HG03469 (cell line): ENCODE results near the gene SV2C.
"Not testable (repeated sequence)": the region's sequence is repeated elsewhere in the genome, so short reads cannot be mapped to it uniquely, and the experiment has no call there.

Experiments
- ATAC-seq: cut with Tn5 transposase; IDR thresholded peaks from one replicate; pipeline ENCODE4 v1.9.1; 2021; ENCODE audit warnings: mild to moderate bottlenecking, moderate library complexity, moderate number of reproducible peaks; ENCODE audit not compliant: unreplicated experiment

SV2C gene

DNA sequence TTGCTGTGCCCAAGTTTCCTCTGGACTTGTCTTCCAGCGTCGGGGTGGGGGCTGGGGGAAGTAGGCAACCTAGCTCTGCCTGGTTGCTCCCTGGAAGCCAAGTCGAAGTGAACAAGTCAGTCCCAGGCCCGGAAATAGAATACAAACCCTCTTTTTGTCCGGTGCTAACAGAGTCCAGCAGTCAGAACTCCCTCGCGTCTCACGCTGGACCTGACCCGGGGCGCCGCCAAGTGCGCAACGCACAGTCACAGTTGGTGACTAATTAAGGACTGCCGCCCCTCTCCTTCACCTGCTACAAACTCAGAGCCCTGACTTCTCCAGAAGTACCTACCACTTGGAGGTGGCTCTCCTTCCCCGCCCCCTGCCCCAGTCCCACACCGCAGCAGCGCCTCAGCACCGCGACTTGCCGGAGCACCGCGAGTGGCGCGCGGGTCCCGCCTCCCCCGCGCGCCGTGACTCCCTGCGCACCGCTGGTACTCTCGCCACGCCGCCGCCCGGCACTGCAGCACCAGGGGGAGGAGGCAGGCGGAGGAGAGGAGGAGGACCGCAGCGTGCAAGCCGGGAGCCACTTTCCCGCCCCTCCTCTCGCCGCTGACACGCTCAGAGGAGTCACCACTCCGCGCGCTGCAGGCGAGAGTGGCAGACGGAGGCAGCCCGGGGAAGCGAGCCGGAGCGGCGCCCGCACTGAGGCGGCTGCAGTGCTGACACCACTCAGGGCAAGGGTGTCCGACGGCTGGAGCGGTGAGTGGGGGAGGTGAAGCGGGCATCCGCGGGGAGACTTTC, at the start of gene SV2C:
Gene SV2C (plus strand): TSS at position 612 of the 783 bp plus-strand sequence. CDS start 48,368 bp downstream, outside the sequence.
- no peak for ATAC-seq

GRCh38 chr5:76037736-76038151, 45.4 kb upstream of the SV2C start:
- ATAC-seq: not testable (repeated sequence)

GRCh38 chr5:76038212-76038611, 45.0 kb upstream of the SV2C start:
- ATAC-seq: no peak

DNA sequence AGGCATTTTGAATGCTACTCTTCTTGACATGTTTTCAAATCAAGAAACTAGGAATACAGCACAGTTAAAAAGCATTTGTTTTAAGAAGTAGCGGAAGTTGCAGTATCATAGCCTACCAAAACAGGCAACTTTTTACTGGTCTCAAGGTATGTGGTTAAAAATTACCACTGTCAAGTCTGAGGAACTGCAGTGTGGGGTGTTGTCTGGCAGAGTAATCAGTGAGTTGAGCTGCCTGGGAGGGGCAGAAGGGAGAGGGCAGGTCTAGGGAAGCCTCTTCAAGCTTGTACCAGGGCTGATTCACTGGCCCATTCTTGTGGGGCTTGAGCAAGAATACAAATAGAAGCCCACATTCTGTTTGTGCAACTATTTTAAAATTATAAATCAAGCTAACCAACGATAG, 42.4 kb upstream of the SV2C start:
- ATAC-seq: no peak

GRCh38 chr5:76041863-76042262, 41.3 kb upstream of the SV2C start:
- ATAC-seq: no peak

GRCh38 chr5:76046741-76047140, 36.4 kb upstream of the SV2C start:
- no peak for ATAC-seq

DNA sequence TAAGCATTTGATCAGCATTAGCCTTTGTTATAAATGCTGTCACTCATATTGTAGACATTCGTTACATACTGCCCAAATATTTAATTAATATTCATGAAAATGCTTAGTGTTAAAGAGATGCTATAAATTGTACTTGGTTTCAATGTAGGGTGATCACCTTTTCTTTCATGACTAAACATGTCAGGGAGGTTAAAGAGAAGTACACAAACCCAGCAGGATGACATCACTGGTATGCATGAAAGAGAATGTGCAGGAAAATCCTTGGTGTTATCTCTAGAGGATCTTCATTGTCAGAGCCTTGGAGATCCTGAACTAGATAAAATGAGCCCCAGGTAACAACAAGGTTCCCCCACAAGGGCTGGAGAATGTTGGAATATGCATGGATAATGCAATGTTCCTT, 33.0 kb upstream of the SV2C start:
- no peak for ATAC-seq

- no peak for ATAC-seq
Measured at GRCh38 chr5:76062502-76063041, 20.6 kb upstream of the SV2C start.

GRCh38 chr5:76065258-76065657, 17.9 kb upstream of the SV2C start:
- no peak for ATAC-seq

- no peak for ATAC-seq
Measured at GRCh38 chr5:76069061-76069735, 14.0 kb upstream of the SV2C start.

DNA sequence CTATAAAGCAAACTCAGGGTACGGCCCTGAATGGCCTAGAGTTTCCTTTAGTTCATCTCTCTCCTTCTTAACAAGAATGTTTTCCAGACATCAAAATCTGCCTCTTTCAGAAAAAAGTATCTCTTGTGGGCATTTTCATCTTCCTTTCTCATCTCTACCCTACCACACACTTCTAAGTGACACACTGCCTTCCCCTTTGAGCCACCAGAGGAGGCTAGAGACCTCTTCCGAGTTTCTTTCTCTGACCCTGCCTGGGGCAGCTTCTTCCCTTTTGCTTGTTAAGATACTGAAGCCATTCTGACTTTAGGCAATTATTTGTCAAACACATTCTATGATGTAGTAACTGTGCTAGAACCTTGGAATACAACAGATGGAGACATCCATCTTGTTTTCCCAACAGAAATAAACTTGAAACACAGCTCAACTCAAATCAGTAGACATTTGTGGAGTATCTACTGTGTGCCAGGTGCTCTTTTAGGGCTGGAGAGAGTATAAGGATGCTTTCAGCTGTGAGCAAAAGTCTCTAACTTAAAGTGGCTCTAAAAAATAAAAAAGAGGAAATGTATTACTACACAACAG, 8.6 kb upstream of the SV2C start:
- ATAC-seq: no peak

- no peak for ATAC-seq
Measured at GRCh38 chr5:76081811-76082771, 1.1 kb upstream of the SV2C start.

- no peak for ATAC-seq
Measured at GRCh38 chr5:76083555-76084495, 642 bp downstream of the SV2C start.

DNA sequence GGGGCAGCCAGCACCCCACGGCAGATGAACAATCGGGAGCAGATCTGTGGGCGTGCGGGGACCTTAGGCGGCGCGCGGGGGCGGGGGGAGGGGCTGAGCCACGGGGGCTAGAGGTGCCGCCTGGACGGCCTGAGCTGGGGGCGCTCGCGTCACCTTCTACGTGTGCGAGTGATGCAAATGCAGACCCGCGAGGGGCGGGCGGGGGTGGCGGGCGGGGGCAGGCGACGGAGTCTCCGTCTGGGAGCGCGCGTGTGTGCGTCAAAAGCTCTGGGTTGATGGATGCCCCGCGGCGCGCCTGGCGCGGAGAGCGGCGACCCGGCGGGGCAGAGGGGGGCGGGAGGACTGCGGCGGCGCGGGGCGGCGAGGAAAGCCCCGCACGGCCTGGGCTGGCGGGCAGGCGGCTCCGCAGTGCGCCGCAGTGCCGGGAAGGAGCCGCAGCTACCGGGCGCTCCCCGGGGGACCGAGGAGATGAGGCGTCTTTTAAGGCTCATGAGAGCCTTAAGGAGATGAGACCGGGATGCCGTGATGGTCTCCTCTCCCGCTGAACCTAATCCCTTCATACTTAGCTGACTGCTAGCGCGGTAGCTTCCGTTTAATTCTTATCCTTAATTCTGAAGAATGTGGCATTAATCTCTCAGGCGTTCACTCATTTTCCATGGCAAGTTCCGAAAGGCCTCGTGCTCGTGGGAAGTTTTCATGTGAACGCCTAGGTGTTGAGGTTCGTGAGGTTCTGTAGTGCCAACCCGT, 1.5 kb downstream of the SV2C start:
- no peak for ATAC-seq

DNA sequence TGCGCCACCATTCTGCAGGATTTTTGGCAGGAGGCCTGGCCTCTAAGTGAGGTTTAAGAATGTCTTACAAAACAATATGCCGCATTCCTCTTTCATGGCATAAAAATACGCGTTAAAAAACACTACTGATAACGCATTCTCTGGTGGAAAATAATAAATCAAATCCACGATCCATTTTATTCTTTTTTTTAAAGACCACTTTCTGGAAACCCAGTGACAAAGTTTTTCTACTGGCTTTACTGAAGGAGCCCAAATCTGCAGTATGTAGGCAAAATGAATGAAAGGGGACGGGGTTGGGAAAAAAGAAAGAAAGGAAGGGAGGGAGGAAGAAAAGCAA, 2.0 kb downstream of the SV2C start:
- no peak for ATAC-seq

GRCh38 chr5:76086095-76086494, 2.9 kb downstream of the SV2C start:
- ATAC-seq: no peak

DNA sequence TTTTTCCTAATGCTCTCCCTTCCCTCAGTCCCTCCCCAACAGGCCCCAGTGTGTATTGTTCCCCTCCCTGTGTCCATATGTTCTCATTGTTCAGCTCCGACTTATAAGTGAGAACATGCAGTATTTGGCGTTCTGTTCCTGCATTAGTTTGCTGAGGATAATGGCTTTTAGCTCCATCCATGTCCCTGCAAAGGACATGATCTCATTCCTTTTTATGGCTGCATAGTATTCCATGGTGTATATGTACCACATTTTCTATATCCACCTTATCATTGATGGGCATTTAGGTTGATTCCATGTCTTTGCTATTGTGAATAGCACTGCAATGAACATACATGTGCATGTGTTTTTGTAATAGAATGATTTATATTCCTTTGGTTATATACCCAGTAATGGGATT, 6.0 kb downstream of the SV2C start:
- not testable (repeated sequence) for ATAC-seq

DNA sequence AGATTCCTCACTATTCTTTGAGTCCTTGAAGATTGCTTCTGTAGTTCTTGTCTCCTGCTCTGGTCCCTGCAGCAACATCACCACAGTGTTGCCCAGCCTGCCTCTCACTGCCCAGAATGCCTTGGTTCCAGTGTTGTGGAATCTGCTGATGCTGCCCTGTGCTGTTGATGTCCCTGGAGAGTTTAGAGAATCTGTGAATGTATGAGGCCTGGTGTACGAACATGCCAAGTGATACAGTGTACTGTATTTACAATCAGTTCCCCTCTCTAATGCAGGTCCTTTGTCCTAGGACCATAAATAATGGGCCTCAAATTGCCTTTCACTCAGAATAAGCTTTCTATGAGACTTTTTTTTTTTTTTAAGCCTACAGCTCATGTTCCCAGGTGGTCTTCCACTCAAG, 8.2 kb downstream of the SV2C start:
- no peak for ATAC-seq

DNA sequence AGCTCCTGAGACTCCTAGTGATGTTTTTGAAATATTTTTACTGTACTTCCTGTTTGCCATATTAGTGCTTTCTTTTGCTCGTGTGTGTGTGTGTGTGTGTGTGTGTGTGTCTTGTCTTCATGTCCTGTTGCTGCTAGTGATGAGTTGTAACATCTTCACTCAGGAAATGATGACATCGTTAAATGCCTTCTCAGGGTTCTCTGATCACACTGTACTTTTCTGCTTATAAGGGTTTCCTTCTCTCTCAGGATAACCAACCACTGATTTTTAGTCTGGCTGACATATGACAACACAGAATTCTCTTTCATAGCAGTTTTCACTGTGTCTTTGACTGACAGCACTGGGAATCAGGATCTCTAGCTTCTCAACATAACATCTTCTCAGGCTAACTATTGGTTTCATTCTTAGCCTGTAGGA, 16.1 kb downstream of the SV2C start:
- no peak for ATAC-seq
